ENCODE results near the gene LAMA3.

LAMA3 gene

GRCh38 chr18:23850215-23850614, 161.0 kb downstream of the LAMA3 start:
- DNase-seq (ENCODE audit: low read depth in 2 of 2) = no peak

DNA sequence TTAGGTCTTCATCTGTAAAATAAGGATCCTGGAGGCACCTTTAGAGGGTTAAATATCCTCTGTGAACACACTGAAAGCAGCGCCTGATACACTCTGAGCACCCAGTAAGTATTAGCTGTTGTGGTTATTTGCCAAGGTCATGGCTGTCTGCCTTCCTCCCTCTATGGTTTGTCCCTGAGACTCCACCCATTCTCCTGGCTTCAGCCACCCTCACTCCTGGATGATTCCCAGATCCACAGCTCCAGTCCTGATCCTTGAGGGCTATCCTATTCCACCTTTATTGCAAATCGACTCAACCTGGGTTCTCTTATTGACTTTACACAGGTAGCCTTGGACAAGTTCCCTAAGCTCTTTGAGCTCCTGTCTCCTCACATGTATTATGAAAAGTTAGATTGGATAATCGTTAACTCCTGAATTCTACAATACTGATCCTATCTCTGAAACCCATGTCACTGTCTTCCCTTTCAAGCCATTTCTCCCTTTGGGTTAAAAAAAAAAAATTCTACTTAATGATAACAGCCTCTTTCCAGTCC, 162.3 kb downstream of the LAMA3 start:
- DNase-seq (ENCODE audit: low read depth in 2 of 2) = no peak

DNA sequence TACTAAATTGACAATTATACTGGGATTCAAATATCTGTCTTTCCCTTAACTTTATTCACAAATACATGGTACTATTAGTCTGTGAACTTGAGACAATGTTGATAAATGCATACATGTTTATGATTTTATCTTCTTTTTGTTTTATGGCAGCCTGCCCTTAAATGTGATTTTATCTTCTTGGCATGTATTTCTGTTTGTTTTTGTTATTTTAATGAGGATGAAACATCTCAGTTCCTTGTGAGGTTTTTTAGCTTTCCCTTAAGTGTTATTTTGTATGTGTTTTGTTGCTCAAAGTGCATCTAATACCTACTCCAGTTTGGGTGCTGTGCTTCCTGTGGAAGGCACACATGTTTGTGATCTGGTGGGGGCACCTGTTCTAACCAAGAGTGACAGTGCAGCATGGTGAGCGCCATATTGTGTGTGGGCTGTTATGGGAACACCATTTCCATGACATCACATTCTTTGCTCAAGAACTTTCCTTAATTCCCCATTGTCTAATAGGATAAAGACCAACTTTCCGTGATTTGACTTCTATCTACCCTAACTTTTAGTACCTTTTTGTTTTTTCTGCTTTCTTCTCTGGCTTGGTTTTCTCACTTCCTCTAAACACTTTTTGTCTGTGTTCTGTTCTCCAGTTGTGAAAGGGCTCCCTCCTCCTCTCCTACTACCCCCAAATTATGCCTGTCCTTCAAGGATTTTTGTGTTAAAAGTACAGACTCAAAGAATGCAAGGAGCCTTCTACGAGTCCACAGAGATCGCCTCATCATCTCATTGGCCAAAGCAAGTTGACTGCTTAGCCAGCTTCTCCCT, 163.2 kb downstream of the LAMA3 start:
- no peak for DNase-seq (ENCODE audit: low read depth in 2 of 2)

DNA sequence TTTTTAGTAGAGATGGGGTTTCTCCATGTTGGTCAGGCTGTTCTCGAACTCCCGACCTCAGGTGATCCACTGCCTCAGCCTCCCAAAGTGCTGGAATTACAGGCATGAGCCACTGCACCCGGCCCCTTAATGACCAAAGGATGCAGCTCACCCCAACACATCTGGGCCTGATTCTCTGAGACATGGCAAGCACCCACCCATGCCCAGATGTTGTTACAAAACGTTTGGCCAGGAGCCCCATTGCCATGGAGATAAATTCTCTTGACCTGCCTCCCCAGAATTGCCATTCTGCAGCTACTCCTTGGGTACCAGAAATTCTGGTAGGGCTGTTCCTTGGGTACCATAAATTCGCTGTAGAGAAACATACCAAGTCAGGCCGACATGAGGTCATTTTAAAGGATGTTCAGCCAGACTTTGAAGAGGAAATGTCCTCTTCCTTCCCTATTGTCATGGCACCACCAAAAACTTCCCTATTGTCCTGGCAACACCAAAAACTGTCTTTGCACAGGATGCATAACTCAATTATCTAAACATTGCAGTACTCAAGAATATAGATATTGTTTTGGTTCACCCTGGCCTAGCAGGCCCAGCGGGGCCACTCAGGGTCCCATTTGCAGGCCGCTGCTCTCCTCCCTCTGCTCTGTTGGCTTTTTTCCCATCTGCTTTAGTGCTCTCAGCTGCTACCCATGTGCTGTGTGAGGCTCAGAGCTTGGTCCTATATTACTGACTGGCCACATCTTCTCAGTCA, 164.4 kb downstream of the LAMA3 start:
- no peak for DNase-seq (ENCODE audit: low read depth in 2 of 2)

- DNase-seq (ENCODE audit: low read depth in 2 of 2) = no peak
These were observed 166.5 kb downstream of the LAMA3 start for GRCh38 chr18:23855721-23856120.

- DNase-seq (ENCODE audit: low read depth in 2 of 2) = no peak
These were observed 167.4 kb downstream of the LAMA3 start for GRCh38 chr18:23856466-23857163.

GRCh38 chr18:23857164-23857552, 167.9 kb downstream of the LAMA3 start:
- no peak for DNase-seq (ENCODE audit: low read depth in 2 of 2)

DNA sequence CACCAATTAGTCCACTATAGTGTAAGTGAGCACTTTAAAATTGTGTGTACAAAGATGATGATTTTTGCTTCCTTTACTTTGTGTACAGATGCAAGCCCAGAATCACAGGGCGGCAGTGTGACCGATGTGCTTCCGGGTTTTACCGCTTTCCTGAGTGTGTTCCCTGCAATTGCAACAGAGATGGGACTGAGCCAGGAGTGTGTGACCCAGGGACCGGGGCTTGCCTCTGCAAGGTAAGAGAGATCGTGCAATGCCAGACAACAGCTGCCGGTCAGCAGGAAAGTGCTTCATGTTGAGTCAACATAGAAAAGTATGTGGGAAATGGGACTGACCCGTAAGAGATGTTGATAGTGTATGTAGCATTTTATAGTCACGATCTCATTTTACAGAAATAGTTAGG, 168.5 kb downstream of the LAMA3 start:
- DNase-seq (ENCODE audit: low read depth in 2 of 2) = no peak

GRCh38 chr18:23859466-23860336, 170.4 kb downstream of the LAMA3 start:
- DNase-seq (ENCODE audit: low read depth in 2 of 2) = no peak

DNA sequence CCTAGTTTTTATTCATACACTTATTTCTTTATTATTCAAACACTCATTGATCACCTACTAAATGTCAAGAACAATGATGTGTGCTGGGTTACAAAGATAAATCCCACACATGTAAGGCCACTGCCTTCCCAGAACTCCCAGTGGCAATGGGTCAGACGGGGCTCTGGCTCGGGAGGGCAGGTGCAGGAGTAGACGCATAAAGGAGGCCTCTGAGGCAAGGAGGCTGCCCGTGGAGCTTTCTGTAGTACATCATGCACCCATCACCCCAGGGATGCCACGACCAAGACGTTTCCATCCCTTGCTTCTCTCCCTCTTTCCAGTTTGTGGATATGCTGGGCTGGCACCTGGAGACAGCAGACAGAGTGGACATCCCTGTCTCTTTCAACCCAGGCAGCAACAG, 172.1 kb downstream of the LAMA3 start:
- DNase-seq (ENCODE audit: low read depth in 2 of 2) = no peak

DNA sequence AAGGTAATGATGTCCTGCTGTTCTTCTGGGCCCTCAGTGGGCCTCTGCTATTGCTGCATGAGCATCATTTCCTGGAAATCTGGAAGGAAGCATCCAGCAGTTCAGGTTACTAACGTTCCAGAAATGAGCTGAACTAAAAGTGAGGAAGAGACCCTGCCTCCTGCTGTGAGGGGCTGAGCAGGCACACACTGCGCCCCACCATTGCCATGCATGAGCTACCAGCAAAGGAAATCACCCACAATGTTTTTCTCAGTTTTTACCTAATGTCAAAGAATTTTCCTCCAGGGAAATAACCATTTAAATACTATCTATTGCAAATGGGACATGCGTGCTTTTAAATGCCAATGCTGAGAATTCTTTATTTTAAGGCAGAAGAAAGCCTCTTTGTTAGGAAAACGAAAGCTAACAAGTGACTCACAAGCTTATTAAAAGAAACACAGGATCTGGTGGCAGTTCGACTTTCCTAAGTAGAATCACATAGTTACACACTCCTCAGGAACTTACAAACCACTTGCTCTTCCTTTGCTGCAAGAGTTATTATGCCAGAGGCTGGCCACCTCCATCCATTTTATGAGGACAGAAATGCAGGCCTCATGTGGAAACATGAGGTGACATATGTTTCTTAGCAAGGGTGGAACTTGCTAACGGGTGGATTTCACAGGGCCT, 172.7 kb downstream of the LAMA3 start:
- no peak for DNase-seq (ENCODE audit: low read depth in 2 of 2)

DNA sequence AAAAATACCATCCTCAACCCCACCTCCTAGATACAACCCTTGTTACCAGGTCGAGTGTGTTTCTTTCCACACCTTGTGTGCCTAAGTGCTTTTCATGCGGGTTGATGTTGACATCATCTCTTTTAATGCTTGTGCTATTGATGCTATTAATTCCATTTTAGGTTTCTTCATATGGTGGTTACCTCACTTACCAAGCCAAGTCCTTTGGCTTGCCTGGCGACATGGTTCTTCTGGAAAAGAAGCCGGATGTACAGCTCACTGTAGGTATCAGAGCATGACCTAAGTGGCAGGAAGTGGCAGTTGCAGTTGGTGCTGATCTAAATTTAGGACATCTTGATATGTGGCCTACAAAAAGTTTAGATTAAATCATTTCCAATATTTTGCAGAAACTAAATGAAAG, 175.4 kb downstream of the LAMA3 start:
- peak in 1 of 2 donors; percentile 22 for DNase-seq (ENCODE audit: low read depth in 2 of 2)

- no peak for DNase-seq (ENCODE audit: low read depth in 2 of 2)
These were observed 177.8 kb downstream of the LAMA3 start for GRCh38 chr18:23867006-23867405.

DNA sequence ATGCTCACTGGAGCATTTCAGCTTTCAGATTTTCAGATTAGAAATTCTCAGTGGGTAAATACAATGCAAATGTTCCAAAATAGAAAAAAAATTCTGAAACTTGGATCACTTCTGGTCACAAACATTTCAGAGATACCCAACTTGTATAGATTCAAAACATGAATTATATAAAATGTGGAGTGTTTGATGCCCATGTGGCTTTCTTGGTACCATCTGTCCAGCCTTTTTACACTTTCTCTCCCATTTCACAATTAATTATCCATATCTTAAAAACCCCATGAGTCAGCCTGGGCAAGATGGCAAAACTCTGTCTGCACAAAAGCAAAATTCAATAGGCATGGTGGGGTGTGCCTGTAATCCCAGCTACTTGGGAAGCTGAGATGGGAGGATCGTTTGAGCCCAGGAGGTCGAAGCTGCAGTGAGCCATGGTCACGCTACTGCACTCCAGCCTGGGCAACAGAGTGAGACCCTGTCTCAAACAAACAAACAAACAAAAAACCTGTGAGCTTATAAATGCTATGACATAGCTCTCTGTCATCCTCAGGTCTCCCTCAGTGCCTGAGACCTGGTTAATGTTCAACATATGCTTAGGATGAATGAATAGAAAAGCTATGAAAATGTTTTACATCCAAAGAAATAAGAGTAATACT, 179.0 kb downstream of the LAMA3 start:
- DNase-seq (ENCODE audit: low read depth in 2 of 2) = no peak

DNA sequence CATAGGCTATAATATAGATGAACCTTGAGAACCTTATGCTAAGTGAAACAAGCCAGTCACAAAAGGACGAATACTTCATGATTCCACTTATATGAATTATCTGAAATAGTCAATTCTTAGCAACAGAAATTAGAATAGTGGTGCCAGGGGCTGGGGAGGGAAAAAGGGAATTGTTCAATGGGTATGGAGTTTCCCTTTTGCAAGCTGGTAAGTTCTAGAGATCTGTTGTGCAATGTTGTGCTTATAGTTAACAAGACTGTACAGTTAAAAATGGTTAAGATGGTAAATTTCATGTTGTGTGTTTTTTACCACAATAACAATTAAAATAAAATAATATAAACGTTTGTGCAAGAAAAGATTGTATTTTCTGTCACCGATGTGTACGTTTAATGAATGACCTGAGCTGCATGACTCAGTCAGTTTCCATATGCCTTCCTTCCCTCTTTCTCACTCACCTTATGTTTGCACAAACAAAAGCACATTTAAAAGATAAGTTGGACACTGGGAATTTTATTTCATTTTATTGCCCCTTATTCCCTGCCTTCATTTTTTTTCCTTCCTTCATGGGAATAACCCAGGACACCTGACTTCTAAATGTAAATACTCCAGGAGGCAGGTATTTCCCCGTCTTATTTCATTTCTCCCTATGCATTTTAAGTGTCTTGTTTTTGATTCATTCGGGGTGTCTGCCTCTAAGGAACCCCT, 181.6 kb downstream of the LAMA3 start:
- no peak for DNase-seq (ENCODE audit: low read depth in 2 of 2)

DNA sequence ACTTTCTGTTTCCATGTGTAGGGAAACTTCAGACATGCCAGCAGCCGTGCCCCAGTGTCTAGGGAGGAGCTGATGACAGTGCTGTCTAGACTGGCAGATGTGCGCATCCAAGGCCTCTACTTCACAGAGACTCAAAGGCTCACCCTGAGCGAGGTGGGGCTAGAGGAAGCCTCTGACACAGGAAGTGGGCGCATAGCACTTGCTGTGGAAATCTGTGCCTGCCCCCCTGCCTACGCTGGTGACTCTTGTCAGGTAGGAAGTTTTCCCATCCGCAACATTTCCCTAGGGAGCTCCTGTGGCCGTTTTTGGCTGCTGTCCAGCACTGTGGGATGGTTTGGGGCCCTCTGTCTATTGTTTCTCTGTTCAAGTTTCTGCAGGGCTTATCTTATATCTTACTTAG, 182.2 kb downstream of the LAMA3 start:
- peak; percentile 7 to 18 for DNase-seq (ENCODE audit: low read depth in 2 of 2)

GRCh38 chr18:23872701-23873550, 183.7 kb downstream of the LAMA3 start:
- DNase-seq (ENCODE audit: low read depth in 2 of 2) = peak in 1 of 2 donors; percentile 4

DNA sequence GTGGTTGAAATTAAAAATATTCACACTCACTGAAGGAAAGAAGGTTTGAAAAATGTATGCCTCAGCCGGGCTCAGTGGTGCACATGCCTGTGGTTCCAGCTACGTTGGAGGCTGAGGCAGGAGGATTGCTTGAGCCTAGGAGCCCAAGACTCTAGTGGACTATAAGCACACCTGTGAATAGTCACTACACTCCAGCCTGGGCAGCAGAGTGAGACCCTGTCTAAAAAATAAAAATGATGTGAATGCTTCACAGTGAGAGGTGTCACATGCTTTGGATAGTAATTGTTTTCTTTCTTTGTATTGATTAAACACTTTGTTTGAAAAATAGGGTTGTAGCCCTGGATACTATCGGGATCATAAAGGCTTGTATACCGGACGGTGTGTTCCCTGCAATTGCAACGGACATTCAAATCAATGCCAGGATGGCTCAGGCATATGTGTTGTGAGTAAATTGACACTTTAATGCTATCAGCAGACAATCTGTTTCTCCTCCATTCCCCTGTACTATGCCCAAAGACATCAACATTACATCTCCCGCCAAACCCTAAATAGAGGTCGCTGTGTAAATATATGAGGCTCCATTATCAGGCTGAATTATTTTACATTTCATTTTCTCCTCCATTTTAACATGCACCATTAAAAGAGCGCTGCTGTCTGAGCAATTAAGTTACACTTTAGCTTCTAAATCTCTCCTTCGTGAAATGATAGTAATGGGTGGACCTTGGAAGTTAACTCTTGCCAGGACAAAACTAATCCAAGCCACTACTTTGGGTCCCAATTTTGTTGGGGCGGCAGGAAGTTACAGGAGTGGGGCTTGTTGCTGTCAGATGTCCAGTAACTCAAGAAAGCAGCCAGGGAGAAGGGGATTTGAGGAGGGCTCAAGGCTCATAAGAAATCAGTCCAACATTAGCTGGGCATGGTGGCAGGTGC, 187.0 kb downstream of the LAMA3 start:
- no peak for DNase-seq (ENCODE audit: low read depth in 2 of 2)

Measured in stimulated activated CD4-positive, alpha-beta T cell treated with anti-CD3 and anti-CD28 coated beads, Interleukin-15, amount 100 ng/mL, for 48 hours (primary cell).